Thymus (tissue), 11 donors: ENCODE data around the gene NRXN3. TPM values are rescaled to one million over a fixed set of nuclear protein-coding genes. Genes with fewer than 3 reads are reported as not detected.

ENCODE experiments used
- DNase-seq, 9 donors: peaks; one replicate each; pipeline ENCODE4 v3.0.0-alpha.2; 2013; ENCODE audit warnings: low spot score in 9 of 9, low read depth in 6 of 9, missing footprints in 1 of 9
- H3K27ac ChIP-seq, 2 donors: one replicate each; pipeline ENCODE4 v1.5.1; 2013; ENCODE audit warnings: control low read depth in 1 of 2, low read depth in 1 of 2, low read length in 1 of 2, mild to moderate bottlenecking in 1 of 2, moderate library complexity in 1 of 2
- H3K27me3 ChIP-seq, 2 donors: one replicate each; pipeline ENCODE4 v1.5.1; 2013; ENCODE audit warnings: low read length in 1 of 2; ENCODE audit not compliant: control insufficient read depth in 2 of 2, insufficient read depth in 1 of 2
- H3K36me3 ChIP-seq, 2 donors: one replicate each; pipeline ENCODE4 v1.5.1; 2013; ENCODE audit warnings: low read length in 1 of 2, mild to moderate bottlenecking in 1 of 2, moderate library complexity in 1 of 2; ENCODE audit not compliant: control insufficient read depth in 2 of 2, insufficient read depth in 2 of 2
- H3K4me1 ChIP-seq, 2 donors: one replicate each; pipeline ENCODE4 v1.5.1; 2013; ENCODE audit warnings: low read length in 2 of 2; ENCODE audit not compliant: control insufficient read depth in 2 of 2, insufficient read depth in 2 of 2
- H3K4me3 ChIP-seq, 2 donors: one replicate each; pipeline ENCODE4 v1.5.1; 2013; ENCODE audit warnings: low read length in 2 of 2, control low read depth in 1 of 2, mild to moderate bottlenecking in 1 of 2
- H3K9me3 ChIP-seq, 2 donors: one replicate each; pipeline ENCODE4 v1.5.1; 2013; ENCODE audit warnings: low read length in 1 of 2, mild to moderate bottlenecking in 1 of 2; ENCODE audit not compliant: control insufficient read depth in 2 of 2, insufficient read depth in 1 of 2
- WGBS: extraction: QIAGEN DNeasy Blood & Tissue Kit; methylation state at CpG from one replicate; pipeline ENCODE4 v1.1.7; 2013; 5-methylcytosine and 5-hydroxymethylcytosine counted together
- polyA plus RNA-seq: library from polyadenylated mRNA; stranded (reverse); fragments of 200-250 nt; gene quantifications from one replicate; pipeline ENCODE4 v1.2.3, GENCODE V29; 2013
- total RNA-seq: library from RNA; stranded (reverse); fragments of 120-200 nt; gene quantifications from one replicate; pipeline ENCODE4 v1.2.4, GENCODE V29; 2013
- donor health status: healthy.

Gene NRXN3
- total and polyA plus RNA-seq, 2 donors: 1.5 to 3.7 TPM

GRCh38 chr14:79502751-79503148, 1332.6 kb downstream of the NRXN3 start:
- H3K4me1 ChIP-seq: no peaks in the 10 kb centered on the region
- no peaks in the 10 kb centered on the region for H3K9me3 ChIP-seq
- no peaks in the 10 kb centered on the region for H3K36me3 ChIP-seq
- no peak overlapping the region for H3K27ac ChIP-seq
- WGBS: 77% methylated on average over 1 of the region's 1 CpG
- H3K4me3 ChIP-seq: no peak overlapping the region
- H3K27me3 ChIP-seq: no peaks in the 10 kb centered on the region
- no peak for DNase-seq

GRCh38 chr14:79510659-79511058, 1340.5 kb downstream of the NRXN3 start:
- 51% methylated on average over 3 of the region's 3 CpGs for WGBS
- Histone ChIP-seq H3K4me1 (no peaks in the 10 kb centered on the region), H3K27ac (no peak overlapping the region)

GRCh38 chr14:79511146-79511545, 1341.0 kb downstream of the NRXN3 start:
- 89% methylated on average over 3 of the region's 3 CpGs for WGBS
- no peak overlapping the region for H3K4me3 ChIP-seq
- no peaks in the 10 kb centered on the region for H3K4me1 ChIP-seq
- H3K36me3 ChIP-seq: no peaks in the 10 kb centered on the region
- H3K9me3 ChIP-seq: no peaks in the 10 kb centered on the region
- H3K27ac ChIP-seq: no peak overlapping the region
- no peaks in the 10 kb centered on the region for H3K27me3 ChIP-seq
- DNase-seq: no peak

More at GRCh38 chr14:79510659-79511058, 1340.5 kb downstream of the NRXN3 start:
- Histone ChIP-seq H3K4me3 (no peak overlapping the region), H3K27me3 (no peaks in the 10 kb centered on the region), H3K9me3 (no peaks in the 10 kb centered on the region), H3K36me3 (no peaks in the 10 kb centered on the region)
- no peak for DNase-seq

- no peaks in the 10 kb centered on the region for H3K36me3 ChIP-seq
- no peak overlapping the region for H3K27ac ChIP-seq
- H3K9me3 ChIP-seq: no peaks in the 10 kb centered on the region
- no peak overlapping the region for H3K4me3 ChIP-seq
- no peaks in the 10 kb centered on the region for H3K27me3 ChIP-seq
- 32% methylated on average over 1 of the region's 1 CpG for WGBS
- no peak for DNase-seq
- H3K4me1 ChIP-seq: no peaks in the 10 kb centered on the region
Observed at GRCh38 chr14:79513446-79513845, 1343.3 kb downstream of the NRXN3 start.

GRCh38 chr14:79514700-79515099, 1344.5 kb downstream of the NRXN3 start:
- H3K27ac ChIP-seq: no peak overlapping the region
- H3K27me3 ChIP-seq: no peaks in the 10 kb centered on the region
- H3K4me3 ChIP-seq: no peak overlapping the region
- 91% methylated on average over 2 of the region's 2 CpGs for WGBS
- no peak for DNase-seq
- H3K9me3 ChIP-seq: no peaks in the 10 kb centered on the region
- no peaks in the 10 kb centered on the region for H3K36me3 ChIP-seq
- no peaks in the 10 kb centered on the region for H3K4me1 ChIP-seq

GRCh38 chr14:79515158-79515557, 1345.0 kb downstream of the NRXN3 start:
- DNase-seq: no peak
- Histone ChIP-seq H3K27me3 (no peaks in the 10 kb centered on the region), H3K36me3 (no peaks in the 10 kb centered on the region), H3K4me1 (no peaks in the 10 kb centered on the region), H3K27ac (no peak overlapping the region), H3K4me3 (no peak overlapping the region), H3K9me3 (no peaks in the 10 kb centered on the region)
- WGBS: 85% methylated on average over 3 of the region's 3 CpGs

GRCh38 chr14:79516009-79516408, 1345.8 kb downstream of the NRXN3 start:
- Histone ChIP-seq H3K27ac (no peak overlapping the region), H3K9me3 (no peaks in the 10 kb centered on the region), H3K36me3 (no peaks in the 10 kb centered on the region), H3K4me3 (no peak overlapping the region), H3K27me3 (no peaks in the 10 kb centered on the region), H3K4me1 (no peaks in the 10 kb centered on the region)
- no peak for DNase-seq
- WGBS: 71% methylated on average over 2 of the region's 2 CpGs

GRCh38 chr14:79525416-79525815, 1355.2 kb downstream of the NRXN3 start:
- no peak overlapping the region for H3K27ac ChIP-seq
- WGBS: 95% methylated on average over 3 of the region's 3 CpGs
- no peaks in the 10 kb centered on the region for H3K36me3 ChIP-seq

GRCh38 chr14:79528828-79529416, 1358.7 kb downstream of the NRXN3 start:
- DNase-seq: no peak
- Histone ChIP-seq H3K27me3 (no peaks in the 10 kb centered on the region), H3K27ac (no peak overlapping the region), H3K4me1 (no peaks in the 10 kb centered on the region), H3K4me3 (no peak overlapping the region), H3K36me3 (no peaks in the 10 kb centered on the region), H3K9me3 (no peaks in the 10 kb centered on the region)
- 94% methylated on average over 16 of the region's 16 CpGs for WGBS

More at GRCh38 chr14:79525416-79525815, 1355.2 kb downstream of the NRXN3 start:
- Histone ChIP-seq H3K4me1 (no peaks in the 10 kb centered on the region), H3K27me3 (no peaks in the 10 kb centered on the region), H3K4me3 (no peak overlapping the region), H3K9me3 (no peaks in the 10 kb centered on the region)
- DNase-seq: no peak
